ENCODE results near the gene ECD. TPM values are rescaled to one million over a fixed set of nuclear protein-coding genes. Genes with fewer than 3 reads are reported as not detected.
"Not testable (repeated sequence)": the region's sequence is repeated elsewhere in the genome, so short reads cannot be mapped to it uniquely, and the experiment has no call there.

Gene ECD
- total RNA-seq, 4 donors from 2014 or later, result 11.0 to 22.8 (median 18.6) TPM

- Histone ChIP-seq H3K4me3 (no peak overlapping the region), H3K27ac (no peak overlapping the region), H3K4me1 (peaks cover 7 to 40% of the 10 kb centered on the region in 2 donors), H3K36me3 (peaks cover 0 to 31% of the 10 kb centered on the region in 2 donors), H3K27me3 (no peaks in the 10 kb centered on the region), H3K9me3 (no peaks in the 10 kb centered on the region)
- DNase-seq (no peak), ATAC-seq (no peak)
- no peak for TF ChIP-seq POLR2A (IDR thresholded peaks at IDR 0.05)
- no peak for TF ChIP-seq CTCF (IDR thresholded peaks at IDR 0.05 in 4 of 5, conservative IDR thresholded peaks at IDR 0.05 in 1 of 5)
- in situ Hi-C loops (cut with MboI; ENCODE audit: low sequenced_read_pairs in 4 of 4) (loop anchor here (10.0 to 25.0 kb wide), 3 partner anchors 66 to 799 kb away; partner anchors contain the start of genes DNAJB12 (in 4 of the 4) and P4HA1 (in 2 of the 4)), intact Hi-C loops (cut with DNase I; ENCODE audit: low total_unique reads) (no loop called here)
Observed at GRCh38 chr10:73161079-73161478, 6.7 kb downstream of the ECD start.

DNA sequence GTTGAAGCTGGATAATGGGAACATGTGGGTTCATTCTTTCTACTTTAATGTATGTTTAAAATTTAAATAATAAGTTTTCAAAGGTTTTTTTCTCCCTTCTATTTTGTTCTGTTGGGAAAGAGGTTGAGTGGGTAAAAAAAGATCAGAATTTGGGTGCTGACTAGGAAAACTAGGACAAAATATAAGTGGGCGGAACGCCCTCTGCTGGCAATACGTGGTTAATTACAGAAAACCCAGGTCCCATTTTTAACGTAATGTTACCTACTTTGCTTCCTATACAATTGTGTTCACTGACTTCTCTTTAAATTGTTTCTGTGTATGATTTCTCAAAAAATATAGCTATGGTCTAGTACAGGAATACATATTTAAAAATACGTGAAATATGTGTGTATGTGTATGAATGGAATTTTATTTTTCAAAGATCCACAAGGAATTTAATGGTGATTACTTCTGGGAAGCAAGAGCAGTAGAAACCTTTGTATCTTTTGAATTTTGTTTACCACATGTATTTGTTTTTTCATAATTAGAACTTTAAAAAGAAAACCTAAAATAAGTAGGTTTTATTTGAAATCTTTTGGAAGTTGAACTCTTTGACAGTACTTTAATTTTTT, 8.7 kb downstream of the ECD start:
- DNase-seq (peak; percentile 7 to 50), ATAC-seq (peak in 1 of 2 donors; percentile 64)
- TF ChIP-seq CTCF (IDR thresholded peaks at IDR 0.05 in 4 of 5, conservative IDR thresholded peaks at IDR 0.05 in 1 of 5) (peak; percentile 69 to 80 (median 75)), POLR2A (IDR thresholded peaks at IDR 0.05) (no peak)
- no peak overlapping the region for H3K4me3 ChIP-seq
- in situ Hi-C loops (cut with MboI; ENCODE audit: low sequenced_read_pairs in 4 of 4), result loop anchor here (25.0 kb wide), 2 partner anchors 97 to 797 kb away; partner anchors contain the start of gene DNAJB12 (in 4 of the 4)
- H3K36me3 ChIP-seq, result peaks cover 0 to 37% of the 10 kb centered on the region in 2 donors
- peak overlapping the region in 3 of 4 donors; percentile 6 to 19 (median 19) for H3K27ac ChIP-seq
- H3K4me1 ChIP-seq, result peaks cover 7 to 31% of the 10 kb centered on the region in 2 donors
- no peaks in the 10 kb centered on the region for H3K9me3 ChIP-seq
- no peaks in the 10 kb centered on the region for H3K27me3 ChIP-seq
- intact Hi-C loops (cut with DNase I; ENCODE audit: low total_unique reads), result loop anchor here (1.0 kb wide), 1 partner anchor 63 kb away; the partner anchor contains the start of gene P4HA1

- no peaks in the 10 kb centered on the region for H3K27me3 ChIP-seq
- DNase-seq (no peak), ATAC-seq (no peak)
- H3K4me3 ChIP-seq, result no peak overlapping the region
- in situ Hi-C loops (cut with MboI; ENCODE audit: low sequenced_read_pairs in 4 of 4) (loop anchor here (25.0 kb wide), 2 partner anchors 94 to 794 kb away; partner anchors contain the start of gene DNAJB12 (in 4 of the 4)), intact Hi-C loops (cut with DNase I; ENCODE audit: low total_unique reads) (no loop called here)
- H3K27ac ChIP-seq, result no peak overlapping the region
- peaks cover 0 to 35% of the 10 kb centered on the region in 2 donors for H3K36me3 ChIP-seq
- no peaks in the 10 kb centered on the region for H3K9me3 ChIP-seq
- H3K4me1 ChIP-seq, result peaks cover 0 to 4% of the 10 kb centered on the region in 2 donors
- TF ChIP-seq POLR2A (IDR thresholded peaks at IDR 0.05), result no peak
- no peak for TF ChIP-seq CTCF (IDR thresholded peaks at IDR 0.05 in 4 of 5, conservative IDR thresholded peaks at IDR 0.05 in 1 of 5)
Observed at GRCh38 chr10:73156054-73156453, 11.8 kb downstream of the ECD start.

GRCh38 chr10:73152009-73152408, 15.8 kb downstream of the ECD start:
- no peak for TF ChIP-seq POLR2A (IDR thresholded peaks at IDR 0.05)
- TF ChIP-seq CTCF (IDR thresholded peaks at IDR 0.05 in 4 of 5, conservative IDR thresholded peaks at IDR 0.05 in 1 of 5), result no peak
- H3K27ac ChIP-seq, result no peak overlapping the region
- intact Hi-C loops (cut with DNase I; ENCODE audit: low total_unique reads) (no loop called here), in situ Hi-C loops (cut with MboI; ENCODE audit: low sequenced_read_pairs in 4 of 4) (loop anchor here (25.0 kb wide), 2 partner anchors 90 to 790 kb away; partner anchors contain the start of gene DNAJB12 (in 4 of the 4))
- H3K36me3 ChIP-seq, result peaks cover 0 to 61% of the 10 kb centered on the region in 2 donors
- ATAC-seq (no peak), DNase-seq (no peak)
- no peaks in the 10 kb centered on the region for H3K9me3 ChIP-seq
- no peaks in the 10 kb centered on the region for H3K27me3 ChIP-seq
- H3K4me1 ChIP-seq, result no peaks in the 10 kb centered on the region
- no peak overlapping the region for H3K4me3 ChIP-seq

- H3K4me1 ChIP-seq; ATAC-seq; DNase-seq; H3K27ac ChIP-seq; H3K4me3 ChIP-seq; H3K9me3 ChIP-seq; intact Hi-C loops (cut with DNase I; ENCODE audit: low total_unique reads); H3K27me3 ChIP-seq: not testable (repeated sequence)
- peaks cover 0 to 62% of the 10 kb centered on the region in 2 donors for H3K36me3 ChIP-seq
- in situ Hi-C loops (cut with MboI; ENCODE audit: low sequenced_read_pairs in 4 of 4), result loop anchor here (25.0 kb wide), 2 partner anchors 89 to 789 kb away; partner anchors contain the start of gene DNAJB12 (in 4 of the 4)
Observed at GRCh38 chr10:73150633-73151413, 17.0 kb downstream of the ECD start.
